ENCODE results near the gene NDUFAB1. TPM values are rescaled to one million over a fixed set of nuclear protein-coding genes. Genes with fewer than 3 reads are reported as not detected.

Gene NDUFAB1
- total RNA-seq, 2 experiments from 2014 or later: 23.0 to 28.3 TPM

DNA sequence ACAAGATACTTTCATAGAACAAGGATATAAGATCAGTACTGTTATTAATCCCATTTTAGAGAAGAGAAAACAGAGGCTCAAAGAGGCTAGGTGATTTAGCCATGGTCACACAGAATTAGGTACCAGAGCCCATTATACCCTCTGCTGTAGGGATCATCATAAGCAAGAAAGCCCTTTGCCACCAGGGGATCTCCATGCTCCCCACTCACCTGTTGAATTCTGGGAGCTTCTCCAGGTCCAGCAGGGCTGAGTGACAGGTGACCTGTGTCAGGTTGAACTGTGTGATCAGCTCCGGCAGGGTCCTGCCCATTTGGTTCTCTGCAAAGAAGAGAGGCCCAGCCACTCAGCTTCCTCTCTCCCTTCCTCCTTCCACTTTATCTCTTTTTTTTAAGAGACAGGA lies 63.7 kb downstream of the NDUFAB1 start:
- no peaks in the 10 kb centered on the region for H3K4me1 Mint-ChIP-seq (ENCODE audit: low read depth)
- ATAC-seq (ENCODE audit: poor library complexity) (no peak), DNase-seq (no peak)
- no peak overlapping the region for H3K27ac Mint-ChIP-seq
- H3K4me1 ChIP-seq (ENCODE audit: insufficient read depth, low read length): no peaks in the 10 kb centered on the region
- peaks cover 60% of the 10 kb centered on the region for H3K36me3 Mint-ChIP-seq (ENCODE audit: low read depth)
- TF ChIP-seq, protein P1, sequence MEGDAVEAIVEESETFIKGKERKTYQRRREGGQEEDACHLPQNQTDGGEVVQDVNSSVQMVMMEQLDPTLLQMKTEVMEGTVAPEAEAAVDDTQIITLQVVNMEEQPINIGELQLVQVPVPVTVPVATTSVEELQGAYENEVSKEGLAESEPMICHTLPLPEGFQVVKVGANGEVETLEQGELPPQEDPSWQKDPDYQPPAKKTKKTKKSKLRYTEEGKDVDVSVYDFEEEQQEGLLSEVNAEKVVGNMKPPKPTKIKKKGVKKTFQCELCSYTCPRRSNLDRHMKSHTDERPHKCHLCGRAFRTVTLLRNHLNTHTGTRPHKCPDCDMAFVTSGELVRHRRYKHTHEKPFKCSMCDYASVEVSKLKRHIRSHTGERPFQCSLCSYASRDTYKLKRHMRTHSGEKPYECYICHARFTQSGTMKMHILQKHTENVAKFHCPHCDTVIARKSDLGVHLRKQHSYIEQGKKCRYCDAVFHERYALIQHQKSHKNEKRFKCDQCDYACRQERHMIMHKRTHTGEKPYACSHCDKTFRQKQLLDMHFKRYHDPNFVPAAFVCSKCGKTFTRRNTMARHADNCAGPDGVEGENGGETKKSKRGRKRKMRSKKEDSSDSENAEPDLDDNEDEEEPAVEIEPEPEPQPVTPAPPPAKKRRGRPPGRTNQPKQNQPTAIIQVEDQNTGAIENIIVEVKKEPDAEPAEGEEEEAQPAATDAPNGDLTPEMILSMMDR (IDR thresholded peaks at IDR 0.05): no peak
- H3K27me3 ChIP-seq (ENCODE audit: control insufficient read depth in 1 of 2, insufficient read depth in 2 of 2, low read length in 2 of 2): no peaks in the 10 kb centered on the region
- H3K27me3 Mint-ChIP-seq: no peaks in the 10 kb centered on the region
- CTCF ChIA-PET: no interaction called here
- no peaks in the 10 kb centered on the region for H3K9me3 Mint-ChIP-seq
- H3K36me3 ChIP-seq (ENCODE audit: insufficient read depth, low read length): peaks cover 63% of the 10 kb centered on the region
- no peak overlapping the region for H3K27ac ChIP-seq (ENCODE audit: low read depth in 1 of 2, low read length in 2 of 2)
- no peak overlapping the region for H3K4me3 Mint-ChIP-seq
- POLR2A ChIA-PET: no interaction called here
- intact Hi-C loops (cut with DNase I, micrococcal nuclease): no loop called here
- H3K9me3 ChIP-seq (ENCODE audit: control insufficient read depth in 1 of 2, insufficient read depth in 1 of 2, low read length in 2 of 2): no peaks in the 10 kb centered on the region
- H3K4me3 ChIP-seq (ENCODE audit: low read length): no peak overlapping the region

Other genes with a start within 250 kb of the NDUFAB1 start
- gene COG7, start 143.1 kb downstream of the NDUFAB1 start, total RNA-seq: 10 to 100 TPM; 12.6 to 13.6 TPM
- 10 to 100 TPM; 96.5 to 96.9 TPM for gene GGA2, start 85.8 kb downstream of the NDUFAB1 start, total RNA-seq
- gene EARS2, start 39.0 kb downstream of the NDUFAB1 start, total RNA-seq: 1 to 10 TPM; 7.9 to 8.0 TPM
- gene UBFD1, start 38.6 kb downstream of the NDUFAB1 start, total RNA-seq: 10 to 100 TPM; 53.7 to 59.5 TPM
- 1 to 10 TPM; 3.8 to 5.1 TPM for gene PALB2, start 45.0 kb upstream of the NDUFAB1 start, total RNA-seq
- 10 to 100 TPM; 46.9 to 47.8 TPM for gene DCTN5, start 45.1 kb upstream of the NDUFAB1 start, total RNA-seq
- under 1 TPM; 0.84 to 0.85 TPM for gene PLK1, start 82.6 kb upstream of the NDUFAB1 start, total RNA-seq
- gene ERN2, start 116.9 kb upstream of the NDUFAB1 start, total RNA-seq: not detected
- not detected for gene CHP2, start 158.7 kb upstream of the NDUFAB1 start, total RNA-seq
- gene PRKCB, start 239.7 kb upstream of the NDUFAB1 start, total RNA-seq: 10 to 100 TPM; 64.7 TPM

Measured in CD4-positive, alpha-beta T cell (primary cell).